HG03196 (cell line): ENCODE data around the gene B3GALT4.
"Not testable (repeated sequence)": the region's sequence is repeated elsewhere in the genome, so short reads cannot be mapped to it uniquely, and the experiment has no call there.

Experiments
- ATAC-seq: cut with Tn5 transposase; IDR thresholded peaks from one replicate; pipeline ENCODE4 v1.9.1; 2021; ENCODE audit not compliant: unreplicated experiment

The B3GALT4 gene

GRCh38 chr6:33272275-33273128 lies 4.4 kb upstream of the B3GALT4 start:
- ATAC-seq = no peak

- no peak for ATAC-seq
These were observed 3.6 kb upstream of the B3GALT4 start for GRCh38 chr6:33273129-33273923.

GRCh38 chr6:33273924-33274902 lies 2.7 kb upstream of the B3GALT4 start:
- no peak for ATAC-seq

- not testable (repeated sequence) for ATAC-seq
These were observed 935 bp upstream of the B3GALT4 start for GRCh38 chr6:33275795-33276580.

- no peak for ATAC-seq
These were observed 401 bp upstream of the B3GALT4 start for GRCh38 chr6:33276581-33276863.

GRCh38 chr6:33277663-33278391 lies 904 bp downstream of the B3GALT4 start:
- no peak for ATAC-seq

- ATAC-seq = no peak
These were observed 1.4 kb downstream of the B3GALT4 start for GRCh38 chr6:33278392-33278741.

GRCh38 chr6:33278810-33279209 lies 1.9 kb downstream of the B3GALT4 start:
- ATAC-seq = no peak

- ATAC-seq = no peak
These were observed 2.4 kb downstream of the B3GALT4 start for GRCh38 chr6:33279257-33279695.

- ATAC-seq = no peak
These were observed 3.1 kb downstream of the B3GALT4 start for GRCh38 chr6:33279971-33280511.

GRCh38 chr6:33280539-33280938 lies 3.6 kb downstream of the B3GALT4 start:
- no peak for ATAC-seq

GRCh38 chr6:33285214-33285613 lies 8.3 kb downstream of the B3GALT4 start:
- ATAC-seq = not testable (repeated sequence)

- ATAC-seq = no peak
These were observed 10.3 kb downstream of the B3GALT4 start for GRCh38 chr6:33286946-33287914.

- ATAC-seq = no peak
These were observed 11.4 kb downstream of the B3GALT4 start for GRCh38 chr6:33288141-33288920.

GRCh38 chr6:33288921-33289783 lies 12.2 kb downstream of the B3GALT4 start, which contains the start of the genes PFDN6 and WDR46:
PFDN6 (plus strand) TSS chr6:33289601; CDS start chr6:33289857, 256 bp downstream.
WDR46 (minus strand) TSS chr6:33289239; CDS start chr6:33289170, 69 bp downstream.
- peak; percentile 79 for ATAC-seq

- ATAC-seq = no peak
These were observed 12.9 kb downstream of the B3GALT4 start for GRCh38 chr6:33289784-33290315.
